GM12865 (cell line): ENCODE results near the gene DNM1.
A peak's percentile ranks its signal among the peaks of the same experiment; 100 is the strongest.

ENCODE experiments used
- DNase-seq: peaks from one replicate; pipeline ENCODE4 v3.0.0; 2010; ENCODE audit warnings: low read depth
- H3K4me3 ChIP-seq: 2 replicates; pipeline ENCODE4 v1.5.1; 2011; ENCODE audit warnings: mild to moderate bottlenecking, low read depth, low read length, control low read depth
- CTCF ChIP-seq: IDR thresholded peaks from 2 replicates; pipeline ENCODE4 v1.5.1; 2011; ENCODE audit warnings: low read length, control low read depth, low read depth, inconsistent platforms; ENCODE audit not compliant: insufficient read depth; ENCODE audit errors: missing control alignments

DNM1 gene

GRCh38 chr9:128214571-128215490 lies 11.7 kb downstream of the DNM1 start:
- DNase-seq: no peak
- no peak for TF ChIP-seq CTCF
- no peak overlapping the region for H3K4me3 ChIP-seq

GRCh38 chr9:128215491-128216409 lies 12.6 kb downstream of the DNM1 start:
- TF ChIP-seq CTCF: no peak
- no peak overlapping the region for H3K4me3 ChIP-seq
- DNase-seq: peak; percentile 45

GRCh38 chr9:128216781-128217553 lies 13.8 kb downstream of the DNM1 start:
- no peak overlapping the region for H3K4me3 ChIP-seq
- no peak for TF ChIP-seq CTCF
- no peak for DNase-seq

- TF ChIP-seq CTCF: no peak
- peak overlapping the region; percentile 50 for H3K4me3 ChIP-seq
Observed at GRCh38 chr9:128218172-128218517, 15.0 kb downstream of the DNM1 start.

GRCh38 chr9:128218518-128219389 lies 15.6 kb downstream of the DNM1 start:
- peak; percentile 95 for DNase-seq
- TF ChIP-seq CTCF: no peak
- H3K4me3 ChIP-seq: peak overlapping the region; percentile 50

More at GRCh38 chr9:128218172-128218517, 15.0 kb downstream of the DNM1 start:
- no peak for DNase-seq
